ENCODE measurements around the gene COLQ.

DNA sequence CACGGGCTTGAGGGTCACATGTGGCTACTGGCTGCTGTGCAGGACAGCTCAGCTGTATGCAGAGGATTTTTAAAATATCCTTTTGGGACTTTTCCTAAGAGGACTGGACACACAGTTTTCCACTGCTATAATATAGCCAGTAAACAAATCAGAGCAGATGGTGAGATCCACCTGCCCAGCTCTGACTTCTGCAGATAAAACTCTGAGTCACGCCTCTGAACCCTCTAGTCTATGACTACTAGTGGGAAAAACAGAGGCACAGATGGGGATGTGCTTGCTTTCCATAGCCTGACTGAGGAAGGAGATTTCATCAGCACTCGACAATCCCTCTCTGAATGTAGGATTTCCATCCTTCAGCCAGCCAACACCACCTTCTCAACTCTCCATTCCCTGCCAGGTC is 45.1 kb downstream of the COLQ start:
- TF ChIP-seq POLR2AphosphoS5 (IDR thresholded peaks at IDR 0.05; ENCODE audit: borderline replicate concordance, low read depth, low read length): no peak
- TF ChIP-seq EZH2 (IDR thresholded peaks at IDR 0.05): no peak
- TF ChIP-seq FOXP2 (optimal IDR thresholded peaks at IDR 0.05; ENCODE audit: control extremely low read depth, extremely low read length, insufficient read depth): no peak
